ENCODE measurements around the gene NAPG.

DNA sequence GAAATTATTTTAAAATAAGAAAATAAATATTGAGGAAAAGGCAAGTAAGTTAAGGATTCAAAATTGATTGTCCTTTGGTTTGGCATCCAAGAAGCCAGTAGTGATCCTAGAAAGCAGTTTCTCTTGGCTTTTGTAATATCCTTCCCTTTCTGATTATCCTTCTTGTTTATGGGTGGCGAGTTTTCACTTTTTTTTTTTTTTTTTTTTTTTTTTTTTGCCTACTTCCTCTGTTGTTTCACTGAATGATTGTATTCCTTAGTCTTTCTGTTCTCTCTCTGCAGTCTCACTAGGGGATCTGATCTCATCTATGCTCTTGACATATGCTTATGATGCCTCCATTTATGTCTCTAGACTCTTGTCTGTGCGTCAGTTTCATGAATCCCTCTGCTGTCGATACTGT is 4.2 kb downstream of the NAPG start:
- TF ChIP-seq CTCF (conservative IDR thresholded peaks at IDR 0.05; ENCODE audit: low read length) (no peak), EZH2phosphoT487 (IDR thresholded peaks at IDR 0.05; ENCODE audit: borderline replicate concordance) (no peak)
